ENCODE measurements around the gene TMEM50B.
"Not testable (repeated sequence)": the region's sequence is repeated elsewhere in the genome, so short reads cannot be mapped to it uniquely, and the experiment has no call there.

Gene TMEM50B

DNA sequence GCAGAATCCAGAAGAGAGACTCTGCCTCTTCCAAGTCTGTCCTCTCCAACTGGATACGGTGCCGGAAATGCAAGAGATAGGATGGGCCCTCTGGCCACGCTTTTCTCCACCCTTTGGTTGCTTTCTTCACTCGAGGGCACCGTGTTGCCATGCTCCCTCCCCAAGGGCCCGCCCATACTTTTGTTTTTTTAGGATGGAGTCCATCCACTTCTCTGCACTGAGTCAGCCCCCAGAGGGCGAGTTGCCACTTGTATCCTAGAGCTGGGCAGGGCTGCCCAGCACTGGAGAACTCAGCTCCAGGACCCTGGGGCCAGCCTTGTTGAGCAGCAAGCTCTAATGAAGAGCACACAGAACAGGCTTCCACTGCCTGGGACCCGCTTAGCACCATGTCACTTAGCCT, 51.1 kb downstream of the TMEM50B start:
- no peak for DNase-seq (ENCODE audit: low read depth)

DNA sequence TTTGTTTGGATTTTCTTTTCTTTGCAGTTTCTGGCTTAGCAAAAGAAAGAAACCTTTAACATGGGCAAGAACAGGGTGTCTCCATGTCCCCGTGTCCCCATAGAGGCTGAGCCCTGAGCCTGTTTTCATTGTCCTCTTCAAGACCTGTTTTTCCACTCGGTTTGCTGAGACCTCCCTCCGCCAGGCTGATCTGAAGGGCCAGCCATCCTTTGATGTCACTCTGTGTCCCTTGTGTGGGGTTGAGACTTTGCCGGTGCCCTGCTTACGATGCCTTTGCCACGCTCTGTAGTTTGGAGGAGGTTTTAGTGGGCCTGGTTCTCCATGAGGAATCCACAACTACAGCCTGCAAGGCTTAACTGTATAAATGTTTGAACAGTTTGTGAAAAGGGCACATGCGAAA, 52.7 kb downstream of the TMEM50B start:
- DNase-seq (ENCODE audit: low read depth) = no peak

DNA sequence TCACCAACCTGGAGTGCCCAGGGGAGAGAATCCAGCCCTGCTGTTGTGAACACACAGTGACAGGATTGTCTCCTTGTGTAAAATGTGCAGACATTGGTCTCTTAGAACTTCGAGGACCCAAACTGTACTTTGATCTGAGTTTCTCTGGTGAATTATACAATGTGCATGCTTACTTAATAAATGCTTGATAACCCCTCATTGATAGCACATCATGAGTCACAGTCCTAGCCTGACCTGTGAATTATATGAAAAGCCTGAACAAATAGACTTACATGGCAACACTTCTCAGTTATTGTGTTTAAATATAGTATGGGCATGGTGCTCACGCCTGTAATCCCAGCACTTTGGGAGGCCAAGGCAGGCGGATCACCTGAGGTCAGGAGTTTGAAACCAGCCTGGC, 53.9 kb downstream of the TMEM50B start:
- DNase-seq (ENCODE audit: low read depth) = no peak

DNA sequence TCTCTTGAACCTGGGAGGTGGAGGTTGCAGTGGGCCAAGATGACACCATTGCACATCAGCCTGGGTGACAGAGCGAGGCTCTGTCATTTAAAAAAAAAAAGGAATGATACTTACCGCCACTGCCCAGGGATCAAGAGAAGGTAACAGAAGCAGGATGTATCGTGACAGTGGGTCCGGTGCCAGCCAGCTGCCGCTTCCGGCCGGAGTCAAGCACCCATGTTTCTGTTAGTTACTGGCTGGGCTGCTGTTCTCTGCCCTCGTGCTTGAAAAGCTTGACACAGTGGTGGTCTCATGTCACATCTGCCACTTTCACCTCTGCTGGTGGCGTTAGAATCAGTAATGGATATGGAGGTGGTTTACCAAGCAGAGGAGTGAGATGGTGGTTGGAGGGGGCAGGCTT, 55.6 kb downstream of the TMEM50B start:
- no peak for DNase-seq (ENCODE audit: low read depth)

DNA sequence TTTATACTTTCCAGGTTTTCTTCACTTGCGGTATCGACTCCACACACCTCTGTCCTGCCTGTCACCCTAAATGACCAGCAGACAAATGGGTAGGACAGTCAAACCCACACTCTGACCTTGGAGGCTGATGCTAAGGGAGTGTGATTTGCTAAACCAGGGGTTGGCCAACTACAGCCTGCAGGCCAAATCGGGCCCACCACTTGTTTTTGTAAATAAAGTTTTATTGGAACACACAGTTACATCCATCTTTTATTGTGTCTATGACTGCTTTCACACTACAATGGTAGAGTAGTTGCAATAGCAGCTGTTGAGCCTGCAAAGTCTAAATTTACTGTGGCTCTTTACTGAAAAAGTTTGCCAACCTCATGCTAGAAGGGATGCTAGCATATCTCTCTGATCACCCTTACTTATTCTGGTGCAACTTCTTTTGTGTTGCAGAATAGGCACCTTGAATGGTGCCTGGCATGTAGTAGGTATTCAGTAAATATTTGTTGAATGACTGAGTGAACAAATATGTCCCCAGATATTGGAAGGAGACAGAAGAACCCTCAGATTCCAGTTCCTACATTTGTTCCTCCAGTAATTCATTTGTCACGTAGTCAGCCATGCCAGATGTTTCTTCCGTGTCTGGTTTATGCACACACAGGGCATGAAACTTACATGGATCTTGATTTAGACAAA, 57.9 kb downstream of the TMEM50B start:
- no peak for DNase-seq (ENCODE audit: low read depth)

DNA sequence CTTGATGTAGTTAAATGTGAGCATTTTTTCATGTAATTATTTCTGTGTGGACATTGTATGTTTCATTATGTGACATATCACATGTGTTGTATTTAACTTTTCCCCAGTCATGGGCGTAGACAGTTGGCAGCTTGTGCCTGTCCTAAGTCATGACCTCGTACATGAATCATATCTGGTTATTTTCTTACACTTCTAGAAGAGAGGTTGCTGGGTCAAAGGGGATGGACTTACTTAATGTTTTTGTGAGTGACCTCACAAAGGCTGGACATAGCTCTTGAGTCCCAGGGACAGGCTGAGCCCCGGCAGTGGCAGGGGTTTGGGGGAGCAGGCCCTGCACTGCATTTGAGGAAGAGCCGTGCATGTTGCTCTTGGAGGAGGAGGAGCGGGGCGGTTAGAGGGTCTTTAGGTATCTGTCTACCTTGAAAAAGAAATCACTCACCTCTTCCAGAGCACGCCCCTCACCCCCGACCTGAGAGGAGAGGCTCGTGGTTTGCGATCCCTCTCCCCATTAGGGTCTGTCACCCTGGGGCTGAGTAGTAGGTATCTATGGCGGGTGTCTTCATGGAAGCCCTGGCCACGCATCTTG, 60.1 kb downstream of the TMEM50B start:
- DNase-seq (ENCODE audit: low read depth) = no peak

DNA sequence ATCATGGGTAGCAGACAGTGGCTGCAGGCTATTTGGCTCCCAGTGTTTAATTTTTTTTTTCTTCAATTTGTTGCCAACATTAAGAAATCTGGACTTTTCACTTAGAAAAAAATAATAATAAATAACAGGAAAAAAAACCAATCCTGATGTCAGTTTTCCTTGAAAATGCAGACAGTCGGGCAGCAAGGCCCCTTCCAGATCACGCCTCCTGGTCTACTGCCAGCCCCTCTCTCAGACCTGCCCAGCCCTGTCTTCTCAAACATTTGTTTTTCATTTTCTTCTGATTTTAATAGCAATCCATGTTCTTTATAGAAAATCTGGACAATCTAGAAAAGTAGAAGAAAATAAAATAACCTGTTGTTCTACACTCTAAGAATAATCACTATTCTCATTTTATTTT, 61.1 kb downstream of the TMEM50B start:
- no peak for DNase-seq (ENCODE audit: low read depth)

DNA sequence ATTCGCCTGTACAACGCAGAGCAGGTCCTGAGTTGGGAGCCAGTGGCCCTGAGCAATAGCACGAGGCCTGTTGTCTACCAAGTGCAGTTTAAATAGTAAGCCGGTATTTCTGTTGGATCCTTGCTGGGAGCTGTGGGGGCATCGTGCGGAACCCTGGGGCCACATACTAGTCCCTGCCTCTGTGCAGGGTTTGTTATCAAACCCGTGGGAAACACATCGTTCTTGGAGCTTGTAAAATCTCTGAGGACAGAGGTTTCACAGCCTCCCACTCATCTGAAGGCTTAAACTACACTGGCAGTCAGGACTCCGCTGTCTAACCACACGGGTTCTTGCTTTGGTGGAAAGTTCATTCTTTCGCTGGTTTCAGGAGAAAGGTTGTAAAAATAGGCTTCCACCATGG, 64.8 kb downstream of the TMEM50B start:
- no peak for DNase-seq (ENCODE audit: low read depth)

DNA sequence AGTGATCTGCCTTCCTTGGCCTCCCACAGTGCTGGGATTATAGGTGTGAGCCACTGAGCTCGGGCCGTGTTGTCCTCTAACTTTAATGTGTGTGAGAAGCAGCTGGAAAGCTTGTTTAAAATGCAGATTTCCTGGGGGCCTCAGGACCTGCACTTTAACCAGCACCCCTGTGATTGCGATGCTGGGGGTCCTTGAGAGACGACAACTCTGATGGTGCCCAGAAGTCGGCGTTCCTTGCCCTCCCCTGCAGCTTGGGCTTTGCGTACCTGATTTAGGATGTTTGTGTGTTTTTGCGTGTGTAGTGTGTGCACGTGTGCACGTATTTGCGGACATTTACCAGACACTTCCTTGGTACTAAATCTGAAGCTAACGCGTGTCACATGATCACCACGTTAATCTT, 65.7 kb downstream of the TMEM50B start:
- DNase-seq (ENCODE audit: low read depth) = no peak

DNA sequence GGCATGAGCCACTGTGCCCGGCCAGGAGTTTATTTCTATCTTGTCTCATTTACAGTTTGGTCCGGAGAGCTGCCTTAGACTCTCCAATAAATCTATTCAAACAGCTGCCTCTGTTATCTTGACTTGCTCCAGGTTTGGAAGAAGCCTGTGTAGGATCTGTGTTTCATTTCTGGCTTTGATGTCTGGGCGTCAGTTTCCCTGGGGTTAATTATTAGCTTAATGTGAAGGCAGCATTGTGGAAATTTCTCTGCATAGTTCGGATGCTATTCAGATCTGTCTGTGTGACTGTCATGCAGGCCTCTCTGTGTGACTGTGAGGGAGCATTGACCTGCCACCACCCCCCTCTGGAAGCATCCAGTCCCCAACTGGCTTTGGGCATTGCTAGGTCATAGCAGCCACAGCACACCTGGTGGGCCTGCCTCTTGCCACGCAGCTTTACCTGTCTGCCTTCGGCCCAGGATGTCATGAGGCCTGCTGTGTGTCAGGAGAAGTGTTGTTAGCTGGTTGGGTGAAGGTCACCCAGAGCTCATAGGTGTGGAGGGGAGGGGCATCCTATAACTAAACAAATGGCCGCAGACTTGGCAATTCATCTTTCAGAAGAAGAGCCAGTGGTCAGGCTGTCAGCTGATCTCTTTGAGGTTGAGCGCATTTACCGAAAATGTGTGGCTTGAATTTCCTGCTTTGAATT, 66.8 kb downstream of the TMEM50B start:
- DNase-seq (ENCODE audit: low read depth) = no peak

DNA sequence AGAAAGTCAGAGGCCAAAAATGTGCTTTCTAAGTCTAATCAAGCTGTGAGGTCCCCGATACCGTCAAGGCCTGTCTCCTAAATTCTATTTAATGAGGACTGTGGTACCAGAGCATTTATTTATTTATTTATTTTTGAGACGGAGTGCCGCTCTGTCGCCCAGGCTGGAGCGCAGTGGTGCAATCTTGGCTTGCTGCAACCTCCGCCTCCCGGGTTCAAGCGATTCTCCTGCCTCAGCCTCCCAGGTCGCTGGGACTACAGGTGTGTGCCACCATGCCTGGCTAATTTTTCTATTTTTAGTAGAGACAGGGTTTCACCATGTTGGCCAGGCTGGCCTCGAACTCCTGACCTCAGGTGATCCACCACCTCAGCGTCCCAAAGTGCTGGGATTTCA, 67.3 kb downstream of the TMEM50B start:
- DNase-seq (ENCODE audit: low read depth) = not testable (repeated sequence)

DNA sequence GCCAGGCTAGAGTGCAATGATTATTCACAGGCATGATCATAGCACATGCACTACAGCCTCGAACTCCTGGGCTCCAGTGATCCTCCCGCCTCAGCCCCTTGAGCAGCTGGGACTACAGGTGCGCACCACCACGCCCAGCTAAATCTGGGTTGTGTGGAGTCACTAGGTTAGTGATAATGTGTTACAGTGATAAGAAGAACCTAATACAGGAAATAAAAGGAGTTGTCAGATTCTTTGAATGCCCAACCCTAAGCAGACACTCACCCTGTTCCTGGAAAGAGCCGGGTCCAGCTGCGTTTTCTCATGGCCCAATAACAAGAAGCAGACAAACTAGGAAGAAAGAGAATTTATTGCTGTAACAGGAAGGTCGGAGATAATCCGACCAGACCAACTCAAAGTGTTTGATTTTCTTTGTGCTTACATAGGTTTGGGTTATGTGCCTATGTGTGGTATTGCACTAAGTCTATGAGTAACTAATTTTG, 67.8 kb downstream of the TMEM50B start:
- no peak for DNase-seq (ENCODE audit: low read depth)

DNA sequence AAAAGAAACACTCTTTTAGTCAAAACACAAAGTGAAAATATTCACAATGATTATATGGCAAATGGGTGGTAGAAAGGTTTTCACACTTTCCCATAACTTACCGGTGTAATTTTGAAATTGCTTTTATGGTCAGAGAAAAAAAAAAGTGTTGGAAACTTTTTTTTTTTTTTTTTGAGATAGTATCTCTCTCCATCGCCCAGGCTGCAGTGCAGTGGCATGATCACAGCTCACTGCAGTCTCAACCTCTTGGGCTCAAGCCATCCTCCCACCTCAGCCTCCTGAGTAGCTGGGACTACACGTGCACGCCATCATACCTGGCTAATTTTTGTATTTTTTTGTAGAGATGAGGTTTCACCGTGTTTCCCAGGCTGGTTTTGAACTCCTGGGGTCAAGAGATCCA, 73.3 kb downstream of the TMEM50B start:
- no peak for DNase-seq (ENCODE audit: low read depth)

DNA sequence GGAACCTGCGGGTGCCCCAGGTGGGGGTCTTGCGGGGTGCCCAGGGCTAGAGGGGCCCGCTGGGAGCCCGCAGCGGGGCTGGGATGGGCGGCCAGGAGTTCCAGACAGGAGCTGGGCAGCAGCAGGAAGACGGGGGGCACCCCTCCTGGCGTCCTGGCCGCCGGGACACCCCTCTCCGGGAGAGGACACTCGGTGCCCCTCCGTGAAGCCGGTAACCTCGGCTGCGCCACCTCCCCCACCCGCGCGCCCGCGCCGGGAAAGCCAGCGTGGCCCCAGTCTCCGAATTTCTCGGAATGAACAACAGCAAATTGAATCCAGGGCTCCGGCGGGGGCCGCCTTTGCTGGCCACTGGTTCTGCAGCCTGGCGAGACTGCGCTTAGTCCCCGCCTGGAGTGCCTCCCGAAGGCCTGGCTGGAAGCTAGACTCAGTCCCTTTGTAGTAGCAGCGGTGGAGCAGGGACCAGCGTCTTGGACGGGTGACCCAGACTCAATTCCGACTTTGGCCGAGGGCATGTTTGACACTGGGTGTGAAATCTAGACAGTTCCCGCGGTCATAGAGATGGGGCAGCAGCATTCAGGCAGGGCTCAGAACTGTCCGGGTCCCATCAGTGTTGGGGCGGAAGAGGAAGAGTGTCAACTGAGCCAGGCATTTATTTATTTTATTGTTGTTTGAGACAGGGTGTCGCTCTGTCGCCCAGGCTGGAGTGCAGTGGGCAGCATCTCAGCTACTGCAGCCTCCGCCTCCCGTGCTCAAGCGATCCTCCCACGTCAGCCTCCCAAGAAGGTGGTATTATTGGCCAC, 75.8 kb downstream of the TMEM50B start:
- no peak for DNase-seq (ENCODE audit: low read depth)

DNA sequence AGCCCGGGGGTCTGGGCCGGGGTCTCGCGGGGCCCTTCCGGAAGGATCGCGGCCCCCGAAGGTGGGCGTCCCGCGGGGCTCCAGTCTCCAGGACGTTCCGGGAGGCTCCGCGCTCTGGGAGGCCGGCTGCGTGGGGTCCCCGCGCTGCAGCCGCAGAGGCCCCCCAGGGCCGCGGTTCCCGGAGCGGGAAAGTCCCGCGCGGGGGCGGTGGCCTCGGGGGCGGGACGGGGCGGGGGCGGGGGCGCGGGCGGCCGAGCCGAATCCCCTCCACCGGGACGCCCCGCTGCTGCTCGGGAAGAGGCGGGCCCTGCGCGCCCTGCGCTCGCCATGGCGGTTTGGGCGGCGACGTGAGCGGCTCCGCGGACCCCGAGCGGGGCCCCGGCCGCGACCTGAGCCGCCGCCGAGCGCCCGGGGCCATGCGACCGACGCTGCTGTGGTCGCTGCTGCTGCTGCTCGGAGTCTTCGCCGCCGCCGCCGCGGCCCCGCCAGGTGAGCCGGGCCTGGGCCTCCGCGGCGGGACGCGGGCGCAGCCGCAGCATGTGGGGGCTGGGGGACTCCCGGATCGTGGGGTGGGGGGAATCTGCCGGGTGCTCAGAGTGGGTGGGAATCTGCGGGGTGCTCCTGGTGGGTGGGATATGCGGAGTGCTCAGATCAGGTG, 76.5 kb downstream of the TMEM50B start, which contains the start of gene IFNGR2:
Gene IFNGR2 (plus strand): TSS at position 286 of the 658 bp plus-strand sequence. CDS start 131 bp downstream, at position 417.
- no peak for DNase-seq (ENCODE audit: low read depth)

DNA sequence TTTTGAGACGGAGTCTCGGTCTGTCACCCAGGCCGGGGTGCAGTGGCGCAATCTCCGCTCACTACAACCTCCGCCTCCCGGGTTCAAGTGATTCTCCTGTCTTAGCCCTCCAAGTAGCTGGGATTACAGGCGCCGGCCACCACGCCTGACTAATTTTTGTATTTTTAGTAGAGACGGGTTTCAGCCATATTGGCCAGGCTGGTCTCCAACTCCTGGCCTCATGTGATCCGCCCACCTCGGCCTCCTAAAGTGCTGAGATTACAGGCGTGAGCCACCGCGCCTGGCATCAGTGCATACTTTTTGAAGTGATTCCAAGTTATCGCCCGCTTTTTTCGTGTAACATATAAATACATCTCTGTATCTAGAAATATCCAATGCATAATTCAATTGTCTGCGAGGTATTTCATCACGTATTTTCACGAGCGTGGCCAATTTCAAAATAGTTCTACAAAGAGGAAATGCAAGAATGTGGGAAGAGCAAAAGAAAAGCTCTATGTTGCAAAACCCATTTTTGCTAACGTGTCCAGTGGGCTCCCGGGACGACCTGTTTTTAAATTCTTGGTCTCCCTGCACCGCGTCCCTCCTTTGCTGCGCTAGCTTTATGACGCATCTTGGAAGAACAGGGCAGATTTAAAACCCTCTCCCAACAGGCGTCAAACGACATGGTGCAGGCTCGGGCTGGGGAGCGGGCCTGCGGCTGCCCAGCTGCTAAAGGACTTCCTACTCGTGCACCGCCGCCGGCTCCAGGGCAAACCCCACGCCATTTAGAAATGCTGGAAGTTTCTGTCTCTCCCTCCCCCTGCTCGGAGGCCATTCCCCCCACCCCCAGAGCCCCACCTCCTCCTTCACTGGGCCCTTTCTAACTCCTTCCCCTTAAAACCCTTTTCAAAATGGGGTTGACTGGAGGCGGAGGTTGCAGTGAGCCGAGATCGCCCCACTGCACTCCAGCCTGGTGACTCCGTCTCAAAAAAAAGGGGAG, 77.5 kb downstream of the TMEM50B start:
- DNase-seq (ENCODE audit: low read depth) = no peak

DNA sequence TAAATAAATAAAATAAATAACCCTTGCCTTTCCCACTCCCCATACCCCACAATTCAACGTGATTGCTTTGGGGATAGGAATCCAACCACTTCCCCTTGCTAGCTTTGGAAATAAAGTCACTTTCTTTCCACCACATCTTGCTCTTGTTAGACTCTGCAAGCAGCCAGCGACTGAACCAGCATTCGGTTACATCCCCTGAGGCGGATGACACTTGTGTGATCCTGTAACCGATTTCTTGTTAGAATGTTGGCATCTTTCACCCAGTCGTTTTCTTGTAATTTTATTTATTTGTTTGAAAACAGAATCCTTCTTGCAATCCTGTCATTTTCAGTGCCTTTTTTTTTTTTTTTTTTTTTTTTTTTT, 78.2 kb downstream of the TMEM50B start:
- DNase-seq (ENCODE audit: low read depth) = no peak
